ENCODE measurements around the gene INTS15. TPM values are rescaled to one million over a fixed set of nuclear protein-coding genes. Genes with fewer than 3 reads are reported as not detected.

INTS15 gene
- total RNA-seq, 2 experiments from 2014 or later: 31.9 to 35.0 TPM

DNA sequence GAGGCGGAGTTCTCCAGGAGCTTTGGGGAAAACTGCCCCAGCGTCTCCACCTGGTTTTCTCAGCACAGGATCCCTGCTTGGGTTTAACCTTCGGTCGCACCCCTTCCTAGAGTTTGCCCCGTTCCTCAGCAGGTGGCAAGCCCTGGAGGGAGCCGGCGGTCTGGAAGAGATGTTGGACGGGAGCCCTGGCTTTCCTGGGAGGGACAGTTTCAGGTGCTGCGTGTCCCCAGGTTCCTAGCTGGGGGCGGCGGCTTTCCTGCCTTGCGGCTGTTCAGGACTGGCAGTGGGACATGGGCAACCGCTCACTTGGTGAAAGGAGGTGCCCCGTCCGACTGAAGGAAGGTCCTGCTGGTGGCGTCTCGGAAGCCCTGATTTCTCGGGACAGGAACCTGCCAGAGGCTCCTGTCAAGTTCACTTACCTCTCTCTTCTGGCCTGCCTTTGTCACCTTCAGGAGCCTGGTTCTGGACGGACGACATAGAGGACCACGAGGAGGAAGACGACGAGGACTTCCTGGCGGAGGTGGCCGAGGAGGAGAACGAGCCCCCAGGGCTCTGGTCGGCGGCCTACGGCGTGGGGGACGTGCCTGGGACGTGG is 62.1 kb downstream of the INTS15 start:
- no peaks in the 10 kb centered on the region for H3K4me1 Mint-ChIP-seq
- peaks cover 57% of the 10 kb centered on the region for H3K36me3 Mint-ChIP-seq
- H3K27me3 Mint-ChIP-seq: no peaks in the 10 kb centered on the region
- no peak overlapping the region for H3K27ac Mint-ChIP-seq
- H3K4me3 Mint-ChIP-seq: no peak overlapping the region
- peaks cover 4% of the 10 kb centered on the region for H3K9me3 Mint-ChIP-seq
- DNase-seq: no peak

DNA sequence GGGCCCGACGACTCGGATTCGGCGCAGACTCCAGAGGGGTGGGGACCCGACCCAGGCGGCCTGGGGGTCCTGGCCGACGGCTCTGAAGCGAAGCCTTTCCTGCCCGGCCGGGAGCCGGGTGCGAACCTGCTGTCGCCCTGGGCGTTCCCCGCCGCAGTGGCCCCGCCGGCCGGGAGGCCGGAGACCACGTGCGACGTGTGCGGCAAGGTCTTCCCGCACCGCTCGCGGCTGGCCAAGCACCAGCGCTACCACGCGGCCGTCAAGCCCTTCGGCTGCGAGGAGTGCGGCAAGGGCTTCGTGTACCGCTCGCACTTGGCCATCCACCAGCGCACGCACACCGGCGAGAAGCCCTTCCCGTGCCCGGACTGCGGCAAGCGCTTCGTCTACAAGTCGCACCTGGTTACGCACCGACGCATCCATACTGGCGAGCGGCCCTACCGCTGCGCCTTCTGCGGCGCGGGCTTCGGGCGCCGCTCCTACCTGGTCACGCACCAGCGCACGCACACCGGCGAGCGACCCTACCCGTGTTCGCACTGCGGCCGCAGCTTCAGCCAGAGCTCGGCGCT is 62.7 kb downstream of the INTS15 start:
- H3K27ac Mint-ChIP-seq: no peak overlapping the region
- no peaks in the 10 kb centered on the region for H3K27me3 Mint-ChIP-seq
- no peak for DNase-seq
- H3K36me3 Mint-ChIP-seq: peaks cover 55% of the 10 kb centered on the region
- peaks cover 4% of the 10 kb centered on the region for H3K9me3 Mint-ChIP-seq
- no peak overlapping the region for H3K4me3 Mint-ChIP-seq
- no peaks in the 10 kb centered on the region for H3K4me1 Mint-ChIP-seq

DNA sequence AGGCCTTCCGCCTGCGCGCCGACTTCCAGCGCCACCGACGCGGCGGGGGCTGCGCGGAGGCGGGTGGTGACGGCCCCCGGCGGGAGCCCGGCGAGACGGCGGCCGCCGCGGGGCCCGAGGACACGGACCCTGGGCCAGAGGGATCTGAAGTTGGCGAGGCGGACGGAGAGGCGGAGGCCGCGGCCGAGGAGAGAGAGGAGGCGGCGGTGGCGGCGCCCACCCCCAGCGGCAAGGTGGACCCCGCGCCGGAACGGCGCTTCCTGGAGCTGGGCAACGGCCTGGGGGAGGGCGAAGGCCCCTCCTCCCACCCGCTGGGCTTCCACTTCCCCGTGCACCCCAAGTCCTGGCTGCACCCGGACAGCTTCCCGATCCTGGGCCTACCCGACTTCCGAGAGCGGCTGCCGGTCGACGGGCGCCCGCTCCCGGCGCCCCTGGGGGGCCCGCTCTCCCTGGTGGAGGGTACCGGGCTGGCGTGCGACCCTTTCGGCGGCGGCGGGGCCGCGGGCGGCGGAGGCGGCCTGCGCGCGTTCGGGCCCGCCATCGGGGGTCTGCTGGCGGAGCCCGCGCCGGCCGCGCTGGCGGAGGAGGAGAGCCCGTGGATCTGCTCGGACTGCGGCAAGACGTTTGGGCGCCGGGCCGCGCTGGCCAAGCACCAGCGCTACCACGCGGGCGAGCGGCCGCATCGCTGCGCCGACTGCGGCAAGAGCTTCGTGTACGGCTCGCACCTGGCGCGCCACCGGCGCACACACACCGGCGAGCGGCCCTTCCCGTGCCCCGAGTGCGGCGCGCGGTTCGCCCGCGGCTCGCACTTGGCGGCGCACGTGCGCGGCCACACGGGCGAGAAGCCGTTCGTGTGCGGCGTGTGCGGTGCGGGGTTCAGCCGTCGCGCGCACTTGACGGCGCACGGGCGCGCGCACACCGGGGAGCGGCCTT is 63.5 kb downstream of the INTS15 start:
- no peak for DNase-seq
- H3K27me3 Mint-ChIP-seq: no peaks in the 10 kb centered on the region
- H3K27ac Mint-ChIP-seq: no peak overlapping the region
- H3K4me1 Mint-ChIP-seq: no peaks in the 10 kb centered on the region
- H3K9me3 Mint-ChIP-seq: peaks cover 4% of the 10 kb centered on the region
- no peak overlapping the region for H3K4me3 Mint-ChIP-seq
- H3K36me3 Mint-ChIP-seq: peaks cover 49% of the 10 kb centered on the region

DNA sequence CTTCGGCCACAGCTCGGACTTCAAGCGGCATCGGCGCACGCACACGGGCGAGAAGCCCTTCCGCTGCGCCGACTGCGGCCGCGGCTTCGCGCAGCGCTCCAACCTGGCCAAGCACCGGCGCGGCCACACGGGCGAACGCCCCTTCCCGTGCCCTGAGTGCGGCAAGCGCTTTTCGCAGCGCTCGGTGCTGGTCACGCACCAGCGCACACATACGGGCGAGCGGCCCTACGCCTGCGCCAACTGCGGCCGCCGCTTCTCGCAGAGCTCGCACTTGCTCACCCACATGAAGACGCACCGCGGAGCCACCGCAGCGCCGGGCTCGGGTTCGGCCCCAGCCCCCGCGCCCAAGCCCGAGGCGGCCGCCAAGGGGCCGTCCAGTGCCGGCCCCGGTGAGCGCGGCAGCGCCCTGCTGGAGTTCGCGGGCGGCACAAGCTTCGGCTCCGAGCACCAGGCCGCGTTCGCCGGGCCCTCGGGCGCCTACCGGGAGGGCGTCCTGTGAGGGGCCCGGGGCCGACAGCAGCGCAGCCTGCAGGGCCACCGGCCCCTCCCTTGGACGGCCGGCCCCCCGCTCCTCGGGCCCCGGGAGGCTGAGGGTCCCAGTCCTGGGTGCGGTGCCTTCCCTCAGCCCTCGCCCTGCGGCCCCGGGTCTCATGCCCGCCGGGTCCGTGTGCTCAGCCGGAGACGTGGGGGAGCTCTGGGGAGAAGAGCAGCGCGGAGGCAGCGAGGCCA is 64.5 kb downstream of the INTS15 start:
- H3K27me3 Mint-ChIP-seq: no peaks in the 10 kb centered on the region
- H3K27ac Mint-ChIP-seq: no peak overlapping the region
- peaks cover 4% of the 10 kb centered on the region for H3K9me3 Mint-ChIP-seq
- no peak overlapping the region for H3K4me3 Mint-ChIP-seq
- H3K4me1 Mint-ChIP-seq: peaks cover 8% of the 10 kb centered on the region
- H3K36me3 Mint-ChIP-seq: peaks cover 40% of the 10 kb centered on the region
- no peak for DNase-seq

DNA sequence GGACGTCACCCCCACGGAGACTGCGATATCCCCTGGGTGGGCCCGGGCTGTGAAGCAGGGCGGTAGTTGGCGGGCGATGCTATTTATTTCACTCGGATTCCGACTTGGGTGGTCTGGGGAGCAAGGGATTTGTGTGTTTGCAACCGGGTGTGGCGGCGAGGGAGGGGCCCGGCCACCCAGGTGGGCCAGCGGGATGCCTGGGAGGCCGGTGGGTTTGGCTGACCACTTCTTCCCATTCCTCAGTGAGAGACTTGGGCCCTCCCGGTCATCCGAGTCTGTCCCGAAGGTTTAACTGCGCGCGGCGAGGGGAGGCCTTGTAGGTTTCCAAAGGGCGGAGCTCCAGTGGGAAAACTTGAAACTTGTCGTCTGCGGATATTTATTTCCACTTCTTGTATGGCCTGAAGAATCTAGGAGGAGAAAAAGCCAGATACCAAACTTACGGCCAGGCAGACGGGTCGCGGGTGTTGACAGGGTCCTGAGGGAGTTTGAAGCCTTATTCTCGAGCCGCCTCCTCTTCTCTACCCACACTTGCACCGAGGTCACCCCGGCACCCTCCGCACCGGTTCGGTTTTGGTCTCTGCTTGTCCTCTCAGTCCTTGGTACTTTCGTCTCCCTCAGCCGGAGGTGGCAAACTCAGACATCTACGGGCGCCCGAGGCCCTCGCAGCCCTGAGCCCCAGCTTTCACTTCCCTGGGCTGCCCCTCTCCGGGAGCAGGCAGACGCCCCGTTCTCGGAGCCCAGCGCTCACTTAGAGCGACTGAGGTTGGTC is 65.2 kb downstream of the INTS15 start:
- DNase-seq: no peak

DNA sequence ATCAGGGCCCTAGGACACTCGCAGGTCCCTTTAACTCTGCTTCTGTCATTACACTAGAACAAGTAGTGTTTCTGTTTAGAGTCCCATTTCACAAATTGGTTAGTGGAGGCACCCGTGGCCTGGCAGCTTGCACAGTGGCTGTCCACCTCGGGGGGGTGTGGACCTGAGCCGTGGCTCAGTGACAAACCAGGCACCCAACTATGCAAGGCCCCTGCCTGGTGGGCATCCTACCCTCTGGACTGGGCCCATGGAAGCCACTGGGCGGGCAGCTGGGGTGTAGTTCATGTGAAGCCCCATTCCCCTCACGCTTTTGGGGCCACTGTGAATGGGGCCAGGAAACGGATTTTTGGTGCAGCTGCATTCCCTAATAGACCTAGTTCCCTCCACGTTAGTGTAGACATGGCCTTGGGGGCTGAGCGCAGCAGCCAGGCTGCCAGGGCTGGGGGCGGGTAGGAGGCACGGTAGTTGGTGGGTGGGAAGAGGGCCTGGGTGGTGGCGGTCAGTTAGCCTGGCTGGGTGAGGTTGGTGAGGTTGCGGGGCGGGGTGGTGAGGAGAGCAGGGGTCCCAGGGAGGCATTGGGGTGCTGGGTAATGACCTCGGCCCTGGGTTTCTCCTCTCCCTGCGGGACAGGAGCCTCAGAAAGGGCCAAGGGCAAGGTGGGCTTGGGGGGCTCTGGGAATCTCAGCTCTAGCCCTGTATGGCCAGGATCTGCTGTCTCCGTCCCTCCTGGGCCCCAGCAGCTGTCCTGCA is 66.0 kb downstream of the INTS15 start:
- H3K36me3 Mint-ChIP-seq: peaks cover 25% of the 10 kb centered on the region
- no peaks in the 10 kb centered on the region for H3K27me3 Mint-ChIP-seq
- no peak overlapping the region for H3K27ac Mint-ChIP-seq
- no peak overlapping the region for H3K4me3 Mint-ChIP-seq
- peaks cover 12% of the 10 kb centered on the region for H3K4me1 Mint-ChIP-seq
- no peak for DNase-seq
- peaks cover 2% of the 10 kb centered on the region for H3K9me3 Mint-ChIP-seq

More for the DNA sequence above, 65.2 kb downstream of the INTS15 start:
- H3K36me3 Mint-ChIP-seq: peaks cover 33% of the 10 kb centered on the region
- H3K27ac Mint-ChIP-seq: no peak overlapping the region
- H3K27me3 Mint-ChIP-seq: no peaks in the 10 kb centered on the region
- H3K9me3 Mint-ChIP-seq: peaks cover 4% of the 10 kb centered on the region
- H3K4me3 Mint-ChIP-seq: no peak overlapping the region
- H3K4me1 Mint-ChIP-seq: peaks cover 12% of the 10 kb centered on the region

DNA sequence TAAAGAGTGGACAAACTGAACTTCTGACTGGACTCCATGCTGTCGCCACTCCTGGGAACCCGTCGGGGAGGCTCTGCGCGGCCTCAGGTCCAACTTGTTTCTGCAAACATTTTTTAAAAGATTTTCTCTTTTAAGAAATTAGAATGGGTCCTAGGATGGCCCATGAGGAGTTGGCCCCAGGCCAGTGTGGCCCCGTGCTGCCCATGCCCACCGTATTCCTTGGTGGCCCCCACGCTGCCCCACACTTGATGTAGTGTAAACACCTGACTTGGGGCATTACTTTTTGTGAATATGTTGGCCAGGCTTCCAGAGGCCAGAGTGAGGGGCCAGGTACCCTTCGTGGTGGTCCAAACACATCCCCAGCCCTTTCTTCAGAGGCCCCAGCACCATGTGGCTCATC is 66.6 kb downstream of the INTS15 start:
- Mint-ChIP-seq H3K36me3 (peaks cover 19% of the 10 kb centered on the region), H3K4me3 (no peak overlapping the region), H3K27me3 (no peaks in the 10 kb centered on the region), H3K27ac (no peak overlapping the region), H3K4me1 (peaks cover 15% of the 10 kb centered on the region), H3K9me3 (no peaks in the 10 kb centered on the region)
- no peak for DNase-seq

Other genes with a start within 250 kb of the INTS15 start
- gene FAM220A, start 241.1 kb upstream of the INTS15 start, total RNA-seq: 10 to 100 TPM; 13.7 to 15.5 TPM
- gene RAC1, start 215.5 kb upstream of the INTS15 start, total RNA-seq: 100 to 1,000 TPM; 203 TPM
- gene DAGLB, start 142.1 kb upstream of the INTS15 start, total RNA-seq: 10 to 100 TPM; 15.7 to 17.1 TPM
- gene KDELR2, start 105.9 kb upstream of the INTS15 start, total RNA-seq: 10 to 100 TPM; 63.0 to 67.3 TPM
- gene GRID2IP, start 38.6 kb upstream of the INTS15 start, total RNA-seq: under 1 TPM in 1 of 2 experiments, not detected in 1; 0.06 TPM
- 10 to 100 TPM; 31.4 to 40.2 TPM for gene ZDHHC4, start 12.6 kb upstream of the INTS15 start, total RNA-seq
- 1 to 10 TPM; 2.2 TPM for gene ZNF853, start 25.6 kb downstream of the INTS15 start, total RNA-seq
- 10 to 100 TPM; 17.2 to 19.0 TPM for gene ZNF316, start 47.3 kb downstream of the INTS15 start, total RNA-seq
- gene ZNF12, start 116.9 kb downstream of the INTS15 start, total RNA-seq: 10 to 100 TPM; 17.2 to 18.2 TPM
- gene RSPH10B2, start 164.1 kb downstream of the INTS15 start, total RNA-seq: under 1 TPM in 1 of 2 experiments, not detected in 1; 0.32 TPM
- gene CCZ1B, start 236.3 kb downstream of the INTS15 start, total RNA-seq: 10 to 100 TPM; 47.3 to 55.8 TPM

All from activated naive CD8-positive, alpha-beta T cell treated with anti-CD3 and anti-CD28 coated beads for 36 hours (primary cell).